ENCODE measurements around the gene ZNF775.

The ZNF775 gene

GRCh38 chr7:150421831-150422230 is 42.7 kb downstream of the ZNF775 start:
- DNase-seq (ENCODE audit: low read depth) = no peak
- TF ChIP-seq, protein P1, sequence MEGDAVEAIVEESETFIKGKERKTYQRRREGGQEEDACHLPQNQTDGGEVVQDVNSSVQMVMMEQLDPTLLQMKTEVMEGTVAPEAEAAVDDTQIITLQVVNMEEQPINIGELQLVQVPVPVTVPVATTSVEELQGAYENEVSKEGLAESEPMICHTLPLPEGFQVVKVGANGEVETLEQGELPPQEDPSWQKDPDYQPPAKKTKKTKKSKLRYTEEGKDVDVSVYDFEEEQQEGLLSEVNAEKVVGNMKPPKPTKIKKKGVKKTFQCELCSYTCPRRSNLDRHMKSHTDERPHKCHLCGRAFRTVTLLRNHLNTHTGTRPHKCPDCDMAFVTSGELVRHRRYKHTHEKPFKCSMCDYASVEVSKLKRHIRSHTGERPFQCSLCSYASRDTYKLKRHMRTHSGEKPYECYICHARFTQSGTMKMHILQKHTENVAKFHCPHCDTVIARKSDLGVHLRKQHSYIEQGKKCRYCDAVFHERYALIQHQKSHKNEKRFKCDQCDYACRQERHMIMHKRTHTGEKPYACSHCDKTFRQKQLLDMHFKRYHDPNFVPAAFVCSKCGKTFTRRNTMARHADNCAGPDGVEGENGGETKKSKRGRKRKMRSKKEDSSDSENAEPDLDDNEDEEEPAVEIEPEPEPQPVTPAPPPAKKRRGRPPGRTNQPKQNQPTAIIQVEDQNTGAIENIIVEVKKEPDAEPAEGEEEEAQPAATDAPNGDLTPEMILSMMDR (conservative IDR thresholded peaks at IDR 0.05; ENCODE audit: low read depth, low read length) = no peak
- no peak overlapping the region for H3K4me3 ChIP-seq (ENCODE audit: low read depth, low read length)

DNA sequence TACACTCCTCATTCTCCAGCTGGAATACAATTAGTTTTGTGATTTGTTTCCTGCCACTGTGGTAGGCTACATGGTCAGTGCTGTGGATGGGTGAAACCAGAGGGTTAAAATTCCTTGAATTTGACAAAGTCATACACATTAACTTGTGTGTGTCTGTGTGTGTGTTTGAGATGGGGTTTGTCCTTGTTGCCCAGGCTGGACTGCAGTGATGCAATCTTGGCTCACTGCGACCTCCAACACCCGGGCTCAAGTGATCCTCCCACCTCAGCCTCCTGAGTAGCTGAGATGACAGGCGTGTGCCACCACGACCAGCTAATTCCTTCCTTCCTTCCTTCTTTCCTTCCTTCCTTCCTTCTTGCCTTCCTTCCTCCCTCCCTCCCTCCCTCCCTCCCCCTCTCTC is 46.5 kb downstream of the ZNF775 start:
- no peak overlapping the region for H3K4me3 ChIP-seq (ENCODE audit: low read depth, low read length)
- TF ChIP-seq, protein P1 (conservative IDR thresholded peaks at IDR 0.05; ENCODE audit: low read depth, low read length) = no peak
- no peak for DNase-seq (ENCODE audit: low read depth)

DNA sequence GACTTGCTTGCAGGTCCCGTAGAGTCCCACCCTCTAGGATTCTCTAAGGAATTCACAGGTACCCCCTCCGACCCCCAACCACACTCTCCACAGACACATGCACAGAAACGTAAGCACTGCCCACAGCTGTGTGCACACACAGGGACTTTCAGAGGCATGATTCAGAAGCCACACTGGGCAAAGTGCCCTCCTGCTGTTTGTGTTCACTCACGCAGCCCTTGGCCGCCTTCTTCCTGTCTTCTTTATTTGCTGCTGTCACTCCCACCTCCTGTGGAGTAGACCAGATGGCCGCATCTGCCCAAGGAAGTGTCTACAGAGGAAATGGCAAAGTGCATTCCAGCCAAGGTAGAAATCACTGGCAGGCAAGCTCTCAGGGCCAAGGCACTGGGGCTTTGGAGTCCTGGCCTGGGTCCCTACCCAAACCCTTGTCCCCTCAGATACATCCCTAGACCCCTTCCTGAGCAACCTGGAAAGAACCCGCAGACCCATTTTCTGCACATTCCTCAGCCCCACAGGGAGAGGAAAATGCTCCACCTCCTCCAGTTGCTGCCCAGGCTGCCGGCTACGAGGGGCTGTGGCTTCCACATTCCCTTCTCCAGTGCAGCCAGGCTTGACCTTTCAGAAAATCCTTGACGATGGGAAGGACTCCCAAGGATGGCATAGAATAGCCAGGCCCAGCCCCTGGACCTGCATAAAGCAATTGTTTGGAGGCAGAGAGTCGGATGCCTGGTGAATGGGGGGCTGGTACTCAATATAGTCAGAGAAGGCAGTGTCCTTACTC is 49.7 kb downstream of the ZNF775 start:
- TF ChIP-seq, protein P1 (conservative IDR thresholded peaks at IDR 0.05; ENCODE audit: low read depth, low read length) = no peak
- H3K4me3 ChIP-seq (ENCODE audit: low read depth, low read length) = no peak overlapping the region
- DNase-seq (ENCODE audit: low read depth) = peak; percentile 71

- H3K4me3 ChIP-seq (ENCODE audit: low read depth, low read length) = no peak overlapping the region
- DNase-seq (ENCODE audit: low read depth) = no peak
- TF ChIP-seq, protein P1 (conservative IDR thresholded peaks at IDR 0.05; ENCODE audit: low read depth, low read length) = no peak
Observed at GRCh38 chr7:150429699-150430098, 50.6 kb downstream of the ZNF775 start.

- no peak for DNase-seq (ENCODE audit: low read depth)
- TF ChIP-seq, protein P1 (conservative IDR thresholded peaks at IDR 0.05; ENCODE audit: low read depth, low read length) = no peak
- H3K4me3 ChIP-seq (ENCODE audit: low read depth, low read length) = no peak overlapping the region
Observed at GRCh38 chr7:150430465-150431085, 51.4 kb downstream of the ZNF775 start.

- DNase-seq (ENCODE audit: low read depth) = no peak
- H3K4me3 ChIP-seq (ENCODE audit: low read depth, low read length) = no peak overlapping the region
- TF ChIP-seq, protein P1 (conservative IDR thresholded peaks at IDR 0.05; ENCODE audit: low read depth, low read length) = no peak
Observed at GRCh38 chr7:150431839-150432658, 52.9 kb downstream of the ZNF775 start.

Measured in choroid plexus epithelial cell (primary cell).